HepG2 (cell line): ENCODE measurements around the gene RAD1. TPM values are rescaled to one million over a fixed set of nuclear protein-coding genes. Genes with fewer than 3 reads are reported as not detected.

ENCODE experiments used
- HDAC2 ChIP-seq: sonication (generic); formaldehyde crosslinking; IDR thresholded peaks from 2 replicates; pipeline ENCODE4 v1.4.0; 2020; ENCODE audit warnings: missing genetic modification reagents
- IRX3 ChIP-seq: sonication (generic); formaldehyde crosslinking; IDR thresholded peaks from 2 replicates; pipeline ENCODE4 v1.8.1; 2023; ENCODE audit warnings: mild to moderate bottlenecking, low read depth, missing genetic modification reagents, borderline replicate concordance
- KLF15 ChIP-seq: sonication (generic); formaldehyde crosslinking; IDR thresholded peaks from 2 replicates; pipeline ENCODE4 v1.8.1; 2023; ENCODE audit warnings: borderline replicate concordance, mild to moderate bottlenecking, inconsistent platforms, missing genetic modification reagents, mixed read lengths
- KMT2B ChIP-seq: IDR thresholded peaks from 2 replicates; pipeline ENCODE4 v1.6.1; 2016; ENCODE audit warnings: missing genetic modification reagents, missing compliant biosample characterization
- MZF1 ChIP-seq: sonication (generic); formaldehyde crosslinking; IDR thresholded peaks from 2 replicates; pipeline ENCODE4 v1.8.1; 2023; ENCODE audit warnings: mild to moderate bottlenecking, missing genetic modification reagents, borderline replicate concordance
- NCOA5 ChIP-seq: sonication (generic); formaldehyde crosslinking; IDR thresholded peaks from 2 replicates; pipeline ENCODE4 v1.4.0; 2020; ENCODE audit warnings: missing genetic modification reagents
- NFE2 ChIP-seq: sonication (generic); formaldehyde crosslinking; IDR thresholded peaks from 2 replicates; pipeline ENCODE4 v1.4.0; 2020; ENCODE audit warnings: missing genetic modification reagents
- NFYB ChIP-seq: sonication (generic); formaldehyde crosslinking; IDR thresholded peaks from 2 replicates; pipeline ENCODE4 v1.4.0; 2020; ENCODE audit warnings: missing genetic modification reagents
- NKX3-1 ChIP-seq: sonication (generic); formaldehyde crosslinking; IDR thresholded peaks from 2 replicates; pipeline ENCODE4 v1.5.0; 2020; ENCODE audit warnings: missing genetic modification reagents
- PHF8 ChIP-seq: sonication (generic); formaldehyde crosslinking; IDR thresholded peaks from 2 replicates; pipeline ENCODE4 v1.5.0; 2020; ENCODE audit warnings: missing genetic modification reagents
- SNRNP70 ChIP-seq: fragments of 200-400 bp; formaldehyde crosslinking; IDR thresholded peaks from 2 replicates; pipeline ENCODE4 v1.6.1; 2017; ENCODE audit warnings: mild to moderate bottlenecking, low read depth, low read length, moderate library complexity
- THRA ChIP-seq: sonication (generic); formaldehyde crosslinking; IDR thresholded peaks from 2 replicates; pipeline ENCODE4 v1.4.0; 2020; ENCODE audit warnings: missing genetic modification reagents, borderline replicate concordance
- THYN1 ChIP-seq: sonication (generic); formaldehyde crosslinking; IDR thresholded peaks from 2 replicates; pipeline ENCODE4 v1.8.1; 2023; ENCODE audit warnings: low read depth, mild to moderate bottlenecking, moderate library complexity, missing genetic modification reagents, borderline replicate concordance
- XBP1 ChIP-seq: sonication (generic); formaldehyde crosslinking; IDR thresholded peaks from 2 replicates; pipeline ENCODE4 v1.5.0; 2020; ENCODE audit warnings: missing genetic modification reagents
- ZBTB25 ChIP-seq: IDR thresholded peaks from 2 replicates; pipeline ENCODE4 v1.6.1; 2018; ENCODE audit warnings: missing genetic modification reagents
- ZFYVE20 ChIP-seq: sonication (generic); formaldehyde crosslinking; IDR thresholded peaks from 2 replicates; pipeline ENCODE4 v1.8.0; 2023; ENCODE audit warnings: low read depth, mild to moderate bottlenecking, moderate library complexity, missing genetic modification reagents, borderline replicate concordance
- ZNF331 ChIP-seq: sonication (generic); formaldehyde crosslinking; IDR thresholded peaks from 2 replicates; pipeline ENCODE4 v1.4.0; 2020; ENCODE audit warnings: missing genetic modification reagents
- ZNF34 ChIP-seq: sonication (generic); formaldehyde crosslinking; IDR thresholded peaks from 2 replicates; pipeline ENCODE4 v1.4.0; 2020; ENCODE audit warnings: mild to moderate bottlenecking, missing genetic modification reagents, borderline replicate concordance
- ZNF619 ChIP-seq: sonication (generic); formaldehyde crosslinking; IDR thresholded peaks from 2 replicates; pipeline ENCODE4 v1.4.0; 2020; ENCODE audit warnings: mild to moderate bottlenecking, missing genetic modification reagents
- ZNF660 ChIP-seq: sonication (generic); formaldehyde crosslinking; IDR thresholded peaks from 2 replicates; pipeline ENCODE4 v1.5.1; 2020; ENCODE audit warnings: mild to moderate bottlenecking, low read depth, missing genetic modification reagents, borderline replicate concordance
- polyA plus RNA-seq, 8 experiments: library from polyadenylated mRNA; depleted of rRNA in 3 of 8; stranded (reverse) in 7 of 8; unstranded in 1 of 8; fragments of >200 nt; fragmentation: Illumina TruSeq in 4 of 8; extraction: Trizol in 4 of 8; gene quantifications; 2 replicates each; pipeline versions ENCODE4 v1.2.1 to v1.2.3, GENCODE V29; 2011 to 2016; ENCODE audit warnings: low read depth in 4 of 8, missing spikeins in 1 of 8, mixed read lengths in 1 of 8; ENCODE audit not compliant: insufficient read depth in 1 of 8
- total RNA-seq, 5 experiments: library from RNA; depleted of rRNA; stranded (reverse); fragments of >200 nt; fragmentation: Illumina TruSeq; extraction: Trizol; gene quantifications; 2 replicates each; pipeline ENCODE4 v1.2.3, GENCODE V29; 2016; ENCODE audit warnings: low read depth in 1 of 5
- TF ChIP-seq, protein P1 (sequence below): sonication (generic); formaldehyde crosslinking; IDR thresholded peaks from 2 replicates; pipeline ENCODE4 v1.4.0; 2020; ENCODE audit warnings: missing genetic modification reagents, borderline replicate concordance
- TF ChIP-seq, protein P2 (sequence below): IDR thresholded peaks from 2 replicates; pipeline ENCODE4 v1.6.1; 2016; ENCODE audit warnings: control low read depth
- TF ChIP-seq, protein P3 (sequence below): fragments of 450-650 bp; IDR thresholded peaks from 2 replicates; pipeline ENCODE4 v1.6.1; 2017

The RAD1 gene
- total and polyA plus RNA-seq, 2 of the 13 experiments (the other 11 are each of a cell fraction or from before 2014, with no cell fraction given), result 14.7 to 39.1 TPM

DNA sequence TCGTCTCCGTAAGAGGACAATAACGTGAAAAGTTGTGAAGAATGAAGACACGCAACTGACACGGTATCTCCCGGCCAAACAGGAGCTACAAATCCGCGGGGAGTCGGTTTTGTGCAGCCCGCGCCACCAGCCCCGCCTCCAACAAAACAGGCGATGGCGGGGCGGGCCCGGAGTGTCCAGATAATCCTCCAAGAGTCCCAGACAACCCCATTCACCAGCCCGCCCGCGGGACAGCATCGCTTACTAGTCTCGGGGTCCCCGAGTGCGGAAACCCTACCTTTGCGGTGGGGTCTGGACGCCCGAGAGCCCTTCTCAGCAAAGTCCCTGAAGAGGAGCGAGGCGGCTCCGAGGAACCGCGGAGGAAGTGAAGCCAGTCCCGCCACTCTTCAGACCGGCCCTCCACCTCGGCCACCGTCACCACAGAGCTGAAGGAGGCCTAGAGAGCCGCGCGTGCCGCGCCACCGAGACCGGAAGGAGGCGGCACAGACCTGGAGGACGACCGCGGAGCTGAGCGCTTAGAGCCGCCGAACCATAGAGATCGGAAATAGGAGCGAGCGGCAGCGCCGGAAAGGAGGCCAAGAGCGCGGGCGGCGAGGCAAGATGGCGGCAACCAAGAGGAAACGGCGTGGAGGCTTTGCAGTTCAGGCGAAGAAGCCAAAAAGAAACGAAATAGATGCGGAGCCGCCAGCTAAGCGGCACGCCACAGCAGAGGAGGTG lies at the start of gene RAD1, which contains the start of gene BRIX1 (continued):
- TF ChIP-seq NFYB (peak; percentile 66), IRX3 (CRISPR knock-in tag) (no peak), ZFYVE20 (CRISPR knock-in tag) (peak; percentile 54; the same call in 1 of the 2 replicates), ZNF331 (CRISPR knock-in tag) (peak; percentile 74; the same call in 1 of the 2 replicates), ZBTB25 (peak; percentile 95), KMT2B (peak; percentile 99), MZF1 (CRISPR knock-in tag) (no peak), THYN1 (CRISPR knock-in tag) (no peak), ZNF619 (CRISPR knock-in tag) (peak; percentile 17; the same call in 1 of the 2 replicates), NFE2 (CRISPR knock-in tag) (no peak), NKX3-1 (CRISPR knock-in tag) (0 out of 2 replicates have a peak, but pooled peaks have one; percentile 19), HDAC2 (CRISPR knock-in tag) (peak; percentile 86), PHF8 (CRISPR knock-in tag) (peak; percentile 94), SNRNP70 (no peak), KLF15 (no peak), THRA (CRISPR knock-in tag) (peak; percentile 41; the same call in 1 of the 2 replicates), NCOA5 (no peak), ZNF660 (CRISPR knock-in tag) (no peak), ZNF34 (CRISPR knock-in tag) (peak; percentile 92; the same call in 1 of the 2 replicates), XBP1 (CRISPR knock-in tag) (no peak)
- TF ChIP-seq, protein P1, sequence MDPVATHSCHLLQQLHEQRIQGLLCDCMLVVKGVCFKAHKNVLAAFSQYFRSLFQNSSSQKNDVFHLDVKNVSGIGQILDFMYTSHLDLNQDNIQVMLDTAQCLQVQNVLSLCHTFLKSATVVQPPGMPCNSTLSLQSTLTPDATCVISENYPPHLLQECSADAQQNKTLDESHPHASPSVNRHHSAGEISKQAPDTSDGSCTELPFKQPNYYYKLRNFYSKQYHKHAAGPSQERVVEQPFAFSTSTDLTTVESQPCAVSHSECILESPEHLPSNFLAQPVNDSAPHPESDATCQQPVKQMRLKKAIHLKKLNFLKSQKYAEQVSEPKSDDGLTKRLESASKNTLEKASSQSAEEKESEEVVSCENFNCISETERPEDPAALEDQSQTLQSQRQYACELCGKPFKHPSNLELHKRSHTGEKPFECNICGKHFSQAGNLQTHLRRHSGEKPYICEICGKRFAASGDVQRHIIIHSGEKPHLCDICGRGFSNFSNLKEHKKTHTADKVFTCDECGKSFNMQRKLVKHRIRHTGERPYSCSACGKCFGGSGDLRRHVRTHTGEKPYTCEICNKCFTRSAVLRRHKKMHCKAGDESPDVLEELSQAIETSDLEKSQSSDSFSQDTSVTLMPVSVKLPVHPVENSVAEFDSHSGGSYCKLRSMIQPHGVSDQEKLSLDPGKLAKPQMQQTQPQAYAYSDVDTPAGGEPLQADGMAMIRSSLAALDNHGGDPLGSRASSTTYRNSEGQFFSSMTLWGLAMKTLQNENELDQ, result no peak
- TF ChIP-seq, protein P2, sequence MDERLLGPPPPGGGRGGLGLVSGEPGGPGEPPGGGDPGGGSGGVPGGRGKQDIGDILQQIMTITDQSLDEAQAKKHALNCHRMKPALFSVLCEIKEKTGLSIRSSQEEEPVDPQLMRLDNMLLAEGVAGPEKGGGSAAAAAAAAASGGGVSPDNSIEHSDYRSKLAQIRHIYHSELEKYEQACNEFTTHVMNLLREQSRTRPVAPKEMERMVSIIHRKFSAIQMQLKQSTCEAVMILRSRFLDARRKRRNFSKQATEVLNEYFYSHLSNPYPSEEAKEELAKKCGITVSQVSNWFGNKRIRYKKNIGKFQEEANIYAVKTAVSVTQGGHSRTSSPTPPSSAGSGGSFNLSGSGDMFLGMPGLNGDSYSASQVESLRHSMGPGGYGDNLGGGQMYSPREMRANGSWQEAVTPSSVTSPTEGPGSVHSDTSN (CRISPR knock-in tag), result no peak
- TF ChIP-seq, protein P3, sequence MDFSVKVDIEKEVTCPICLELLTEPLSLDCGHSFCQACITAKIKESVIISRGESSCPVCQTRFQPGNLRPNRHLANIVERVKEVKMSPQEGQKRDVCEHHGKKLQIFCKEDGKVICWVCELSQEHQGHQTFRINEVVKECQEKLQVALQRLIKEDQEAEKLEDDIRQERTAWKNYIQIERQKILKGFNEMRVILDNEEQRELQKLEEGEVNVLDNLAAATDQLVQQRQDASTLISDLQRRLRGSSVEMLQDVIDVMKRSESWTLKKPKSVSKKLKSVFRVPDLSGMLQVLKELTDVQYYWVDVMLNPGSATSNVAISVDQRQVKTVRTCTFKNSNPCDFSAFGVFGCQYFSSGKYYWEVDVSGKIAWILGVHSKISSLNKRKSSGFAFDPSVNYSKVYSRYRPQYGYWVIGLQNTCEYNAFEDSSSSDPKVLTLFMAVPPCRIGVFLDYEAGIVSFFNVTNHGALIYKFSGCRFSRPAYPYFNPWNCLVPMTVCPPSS, result no peak
